H9 (cell line): ENCODE data around the gene CACNA2D3. TPM values are rescaled to one million over a fixed set of nuclear protein-coding genes. Genes with fewer than 3 reads are reported as not detected.

ENCODE experiments used
- DNase-seq: peaks from one replicate; pipeline ENCODE4 v3.0.0-alpha.2; 2017
- H2AFZ ChIP-seq: one replicate; pipeline ENCODE4 v1.6.1; 2013; ENCODE audit warnings: mild to moderate bottlenecking, low read length, control low read depth, moderate library complexity
- H2AK5ac ChIP-seq: 2 replicates; pipeline ENCODE4 v1.6.1; 2013; ENCODE audit warnings: low read length, control low read depth, mixed read lengths; ENCODE audit not compliant: insufficient read length
- H2BK120ac ChIP-seq: one replicate; pipeline ENCODE4 v1.6.1; 2013; ENCODE audit warnings: low read depth, mild to moderate bottlenecking, low read length, control low read depth, inconsistent platforms; ENCODE audit not compliant: poor library complexity, severe bottlenecking
- H2BK12ac ChIP-seq: 2 replicates; pipeline ENCODE4 v1.6.1; 2013; ENCODE audit warnings: low read length, control low read depth, mixed read lengths, low read depth; ENCODE audit not compliant: insufficient read length
- H2BK15ac ChIP-seq: 2 replicates; pipeline ENCODE4 v1.6.1; 2013; ENCODE audit warnings: low read depth, low read length, control low read depth
- H2BK20ac ChIP-seq: one replicate; pipeline ENCODE4 v1.6.1; 2013; ENCODE audit warnings: low read depth, mild to moderate bottlenecking, low read length, control low read depth, inconsistent platforms; ENCODE audit not compliant: poor library complexity, severe bottlenecking
- H2BK5ac ChIP-seq: 2 replicates; pipeline ENCODE4 v1.6.1; 2013; ENCODE audit warnings: low read length, control low read depth, mixed read lengths; ENCODE audit not compliant: insufficient read length
- H3K14ac ChIP-seq: 2 replicates; pipeline ENCODE4 v1.6.1; 2013; ENCODE audit warnings: low read length, control low read depth; ENCODE audit not compliant: insufficient read depth
- H3K18ac ChIP-seq: 2 replicates; pipeline ENCODE4 v1.6.1; 2013; ENCODE audit warnings: low read depth, mild to moderate bottlenecking, mixed read lengths, low read length, control low read depth; ENCODE audit not compliant: insufficient read length
- H3K23ac ChIP-seq: 2 replicates; pipeline ENCODE4 v1.6.1; 2013; ENCODE audit warnings: low read length, control low read depth, mixed read lengths, low read depth; ENCODE audit not compliant: insufficient read length
- H3K23me2 ChIP-seq: 2 replicates; pipeline ENCODE4 v1.6.1; 2013; ENCODE audit warnings: low read depth, mild to moderate bottlenecking, mixed read lengths, low read length, control low read depth; ENCODE audit not compliant: insufficient read length, poor library complexity, severe bottlenecking
- H3K27ac ChIP-seq: 2 replicates; pipeline ENCODE4 v1.5.1; 2013; ENCODE audit warnings: low read length, control low read depth, mixed read lengths, low read depth; ENCODE audit not compliant: insufficient read length
- H3K27me3 ChIP-seq: 2 replicates; pipeline ENCODE4 v1.6.1; 2013; ENCODE audit warnings: low read length, control low read depth, inconsistent platforms; ENCODE audit not compliant: insufficient read depth
- H3K4ac ChIP-seq: 2 replicates; pipeline ENCODE4 v1.6.1; 2013; ENCODE audit warnings: low read depth, mild to moderate bottlenecking, control low read depth, inconsistent platforms, low read length, moderate library complexity
- H3K4me1 ChIP-seq: 2 replicates; pipeline ENCODE4 v1.6.1; 2013; ENCODE audit warnings: low read length, control low read depth, inconsistent platforms; ENCODE audit not compliant: insufficient read depth
- H3K4me2 ChIP-seq: 2 replicates; pipeline ENCODE4 v1.6.1; 2013; ENCODE audit warnings: low read length, control low read depth, mixed read lengths; ENCODE audit not compliant: insufficient read length, insufficient read depth
- H3K56ac ChIP-seq: 2 replicates; pipeline ENCODE4 v1.6.1; 2013; ENCODE audit warnings: low read depth, mild to moderate bottlenecking, mixed read lengths, low read length, control low read depth; ENCODE audit not compliant: insufficient read length
- H3K79me1 ChIP-seq: 2 replicates; pipeline ENCODE4 v1.6.1; 2013; ENCODE audit warnings: low read depth, mild to moderate bottlenecking, moderate library complexity, low read length, control low read depth, inconsistent platforms; ENCODE audit not compliant: insufficient read depth, poor library complexity, severe bottlenecking
- H3K79me2 ChIP-seq: 2 replicates; pipeline ENCODE4 v1.6.1; 2013; ENCODE audit warnings: low read length, control low read depth, inconsistent platforms; ENCODE audit not compliant: insufficient read depth
- H3K9ac ChIP-seq: 2 replicates; pipeline ENCODE4 v1.6.1; 2013; ENCODE audit warnings: low read length, control low read depth, mixed read lengths; ENCODE audit not compliant: insufficient read length; ENCODE audit errors: extremely low read depth
- H3K9me3 ChIP-seq: one replicate; pipeline ENCODE4 v1.6.1; 2013; ENCODE audit warnings: low read depth, low read length, inconsistent platforms; ENCODE audit not compliant: control insufficient read depth
- H3T11ph ChIP-seq: one replicate; pipeline ENCODE4 v1.6.1; 2013; ENCODE audit warnings: mild to moderate bottlenecking, low read length, control low read depth, inconsistent platforms
- H4K20me1 ChIP-seq: one replicate; pipeline ENCODE4 v1.6.1; 2013; ENCODE audit not compliant: control insufficient read depth, insufficient read length, insufficient read depth
- H4K5ac ChIP-seq: 2 replicates; pipeline ENCODE4 v1.6.1; 2013; ENCODE audit warnings: low read depth, mild to moderate bottlenecking, mixed read lengths, low read length, control low read depth; ENCODE audit not compliant: insufficient read length
- H4K8ac ChIP-seq: replicated peaks from 2 replicates; pipeline ENCODE4 v1.6.1; 2013; ENCODE audit warnings: low read length, control low read depth, mixed read lengths, low read depth; ENCODE audit not compliant: insufficient read length
- H4K91ac ChIP-seq: 2 replicates; pipeline ENCODE4 v1.6.1; 2013; ENCODE audit warnings: low read depth, mild to moderate bottlenecking, moderate library complexity, mixed read lengths, low read length, control low read depth; ENCODE audit not compliant: insufficient read length
- H3K27ac Mint-ChIP-seq, 3 experiments: 2 replicates in 2 of 3; 3 replicates in 1 of 3; pipeline ENCODE4 v1.8.0; 2020 to 2021; ENCODE audit warnings: mixed read lengths in 3 of 3, mild to moderate bottlenecking in 1 of 3, moderate library complexity in 1 of 3
- H3K27me3 Mint-ChIP-seq: 2 replicates; pipeline ENCODE4 v1.8.0; 2021; ENCODE audit warnings: low read depth, mild to moderate bottlenecking, moderate library complexity, mixed read lengths
- H3K36me3 Mint-ChIP-seq, 3 experiments: 2 replicates in 2 of 3; 3 replicates in 1 of 3; pipeline ENCODE4 v1.8.0; 2020 to 2021; ENCODE audit warnings: low read depth in 3 of 3, mixed read lengths in 3 of 3; ENCODE audit not compliant: insufficient read depth in 1 of 3
- H3K4me1 Mint-ChIP-seq, 2 experiments: 2 replicates each; pipeline ENCODE4 v1.8.0; 2020; ENCODE audit warnings: mixed read lengths in 2 of 2
- H3K4me3 Mint-ChIP-seq, 2 experiments: 2 replicates in 1 of 2; 3 replicates in 1 of 2; pipeline ENCODE4 v1.8.0; 2020 to 2021; ENCODE audit warnings: mild to moderate bottlenecking in 2 of 2, mixed read lengths in 2 of 2, moderate library complexity in 1 of 2
- H3K9me3 Mint-ChIP-seq, 2 experiments: 2 replicates in 1 of 2; 3 replicates in 1 of 2; pipeline ENCODE4 v1.8.0; 2020; ENCODE audit warnings: mild to moderate bottlenecking in 2 of 2, mixed read lengths in 2 of 2, moderate library complexity in 1 of 2
- CTCF ChIP-seq: fragments of 200-600 bp; sonication (generic); conservative IDR thresholded peaks from 3 replicates; pipeline ENCODE4 v1.8.0; 2021; ENCODE audit warnings: antibody characterized with exemption, mild to moderate bottlenecking
- WGBS: extraction: QIAGEN DNeasy Blood & Tissue Kit; methylation state at CpG from one replicate; pipeline ENCODE4 v1.1.7; 2013; ENCODE audit warnings: missing lambda C conversion rate, low lambda C conversion rate, mixed read lengths; ENCODE audit not compliant: insufficient read length; ENCODE audit errors: extremely low coverage; 5-methylcytosine and 5-hydroxymethylcytosine counted together
- total RNA-seq: library from RNA; stranded (reverse); gene quantifications from 2 replicates; pipeline ENCODE4 v1.2.1, GENCODE V29; 2021

The CACNA2D3 gene
- total RNA-seq, 1 experiment from 2014 or later = 3.2 TPM

- no peak overlapping the region for H3K23ac ChIP-seq
- Mint-ChIP-seq H3K27ac (peak overlapping the region; percentile 80 to 95 (median 92)), H3K27me3 (no peaks in the 10 kb centered on the region), H3K4me3 (peak overlapping the region; percentile 30 to 43; a peak in 4 of 5 replicates), H3K36me3 (peaks cover 29 to 46% (median 37%) of the 10 kb centered on the region in 3 experiments), H3K4me1 (peaks cover 50 to 54% of the 10 kb centered on the region in 2 experiments), H3K9me3 (peaks cover 22 to 31% of the 10 kb centered on the region in 2 experiments)
- no peak overlapping the region for H4K5ac ChIP-seq
- no peaks in the 10 kb centered on the region for H3K27me3 ChIP-seq
- H4K8ac ChIP-seq = no peak overlapping the region
- no peak overlapping the region for H2AFZ ChIP-seq
- no peak for TF ChIP-seq CTCF
- H2BK120ac ChIP-seq = no peak overlapping the region
- DNase-seq = no peak
- H3K9ac ChIP-seq = no peak overlapping the region
- H3K23me2 ChIP-seq = peaks cover 3% of the 10 kb centered on the region
- no peak overlapping the region for H2BK15ac ChIP-seq
- no peak overlapping the region for H3K4ac ChIP-seq
- no peaks in the 10 kb centered on the region for H4K20me1 ChIP-seq
- peak overlapping the region; percentile 97 for H3K27ac ChIP-seq
- H3T11ph ChIP-seq = peak overlapping the region; percentile 25
- H2AK5ac ChIP-seq = no peak overlapping the region
- H3K79me2 ChIP-seq = peaks cover 2% of the 10 kb centered on the region; the same call in 1 of the 2 replicates
- no peak overlapping the region for H2BK5ac ChIP-seq
- H3K9me3 ChIP-seq = peaks cover 7% of the 10 kb centered on the region
- no peak overlapping the region for H3K56ac ChIP-seq
- H3K14ac ChIP-seq = no peak overlapping the region
- no peak overlapping the region for H2BK12ac ChIP-seq
- no peak overlapping the region for H3K18ac ChIP-seq
- H3K79me1 ChIP-seq = peaks cover 3% of the 10 kb centered on the region
- H3K4me1 ChIP-seq = peaks cover 12% of the 10 kb centered on the region
- H3K4me2 ChIP-seq = peak overlapping the region; percentile 54
- no peak overlapping the region for H4K91ac ChIP-seq
- no peak overlapping the region for H2BK20ac ChIP-seq
- no CpG with 5 or more reads among the region's 6 CpGs for WGBS
These were observed 519.8 kb downstream of the CACNA2D3 start for GRCh38 chr3:54642147-54642546.
